Activated naive CD8-positive, alpha-beta T cell treated with anti-CD3 and anti-CD28 coated beads for 36 hours (primary cell): ENCODE measurements around the gene CCDC85C. TPM values are rescaled to one million over a fixed set of nuclear protein-coding genes. Genes with fewer than 3 reads are reported as not detected.

ENCODE experiments used
- DNase-seq: peaks from one replicate; pipeline ENCODE4 v3.0.0; 2021
- H3K27ac Mint-ChIP-seq: one replicate; pipeline ENCODE4 v1.8.0; 2022; ENCODE audit warnings: mild to moderate bottlenecking, moderate library complexity, mixed read lengths
- H3K27me3 Mint-ChIP-seq: one replicate; pipeline ENCODE4 v1.8.0; 2022; ENCODE audit warnings: mild to moderate bottlenecking, mixed read lengths
- H3K36me3 Mint-ChIP-seq: one replicate; pipeline ENCODE4 v1.8.0; 2021; ENCODE audit warnings: mild to moderate bottlenecking, mixed read lengths
- H3K4me1 Mint-ChIP-seq: one replicate; pipeline ENCODE4 v1.8.0; 2021; ENCODE audit warnings: mixed read lengths
- H3K4me3 Mint-ChIP-seq: one replicate; pipeline ENCODE4 v1.8.0; 2022; ENCODE audit warnings: mild to moderate bottlenecking, moderate library complexity, mixed read lengths
- H3K9me3 Mint-ChIP-seq: one replicate; pipeline ENCODE4 v1.8.0; 2022; ENCODE audit warnings: mixed read lengths
- total RNA-seq, 2 experiments: library from RNA; stranded (reverse); gene quantifications; one replicate each; pipeline ENCODE4 v1.2.3, GENCODE V29; 2021

The CCDC85C gene
- total RNA-seq, 2 experiments from 2014 or later: 6.3 to 8.9 TPM

DNA sequence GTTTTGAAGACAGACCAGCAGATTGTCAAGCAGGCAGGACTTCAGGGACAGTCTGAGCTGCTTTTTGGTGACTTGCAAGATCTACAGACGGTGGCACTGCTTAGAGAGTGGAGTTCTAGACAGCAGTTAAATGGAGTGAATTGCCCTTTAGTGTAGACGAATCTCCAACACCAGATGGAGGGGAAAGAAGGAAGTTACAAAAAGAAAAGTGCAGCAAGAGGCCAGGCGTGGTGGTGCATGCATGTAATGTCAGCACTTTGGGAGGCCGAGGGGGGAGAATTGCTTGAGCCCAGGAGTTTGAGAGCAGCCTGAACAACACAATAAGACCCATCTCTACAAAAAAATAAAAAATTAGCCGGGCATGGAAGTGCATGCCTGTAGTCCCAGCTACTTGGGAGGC is 32.5 kb upstream of the CCDC85C start:
- no peak for DNase-seq
- H3K4me3 Mint-ChIP-seq: no peak overlapping the region
- no peaks in the 10 kb centered on the region for H3K4me1 Mint-ChIP-seq
- no peaks in the 10 kb centered on the region for H3K27me3 Mint-ChIP-seq
- H3K36me3 Mint-ChIP-seq: no peaks in the 10 kb centered on the region
- H3K27ac Mint-ChIP-seq: no peak overlapping the region
- no peaks in the 10 kb centered on the region for H3K9me3 Mint-ChIP-seq

GRCh38 chr14:99635116-99635515 is 31.1 kb upstream of the CCDC85C start:
- Mint-ChIP-seq H3K27me3 (no peaks in the 10 kb centered on the region), H3K4me1 (no peaks in the 10 kb centered on the region), H3K9me3 (no peaks in the 10 kb centered on the region), H3K27ac (no peak overlapping the region), H3K4me3 (no peak overlapping the region), H3K36me3 (no peaks in the 10 kb centered on the region)
- DNase-seq: no peak

DNA sequence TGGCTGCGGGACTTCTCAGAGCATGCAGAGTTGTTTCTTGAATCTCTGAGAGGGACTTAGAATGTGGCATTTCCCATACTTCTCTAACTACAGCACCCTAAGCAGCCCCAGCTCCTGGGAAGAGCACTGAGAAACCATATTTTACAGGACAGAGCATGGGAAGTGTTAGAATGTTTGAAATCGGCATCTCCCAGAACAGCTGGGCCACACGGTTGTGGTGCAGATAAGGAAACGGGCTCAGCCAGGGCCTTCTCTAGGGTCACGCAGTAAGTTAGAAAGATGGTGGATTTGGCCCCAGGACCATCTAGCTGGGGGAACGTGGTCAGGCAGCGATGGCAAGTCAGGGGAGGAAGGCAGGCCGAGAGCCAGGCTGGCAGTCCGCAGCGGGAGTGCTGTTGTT is 30.4 kb upstream of the CCDC85C start:
- Mint-ChIP-seq H3K36me3 (no peaks in the 10 kb centered on the region), H3K27me3 (no peaks in the 10 kb centered on the region), H3K9me3 (no peaks in the 10 kb centered on the region), H3K4me3 (no peak overlapping the region), H3K27ac (no peak overlapping the region), H3K4me1 (no peaks in the 10 kb centered on the region)
- no peak for DNase-seq

DNA sequence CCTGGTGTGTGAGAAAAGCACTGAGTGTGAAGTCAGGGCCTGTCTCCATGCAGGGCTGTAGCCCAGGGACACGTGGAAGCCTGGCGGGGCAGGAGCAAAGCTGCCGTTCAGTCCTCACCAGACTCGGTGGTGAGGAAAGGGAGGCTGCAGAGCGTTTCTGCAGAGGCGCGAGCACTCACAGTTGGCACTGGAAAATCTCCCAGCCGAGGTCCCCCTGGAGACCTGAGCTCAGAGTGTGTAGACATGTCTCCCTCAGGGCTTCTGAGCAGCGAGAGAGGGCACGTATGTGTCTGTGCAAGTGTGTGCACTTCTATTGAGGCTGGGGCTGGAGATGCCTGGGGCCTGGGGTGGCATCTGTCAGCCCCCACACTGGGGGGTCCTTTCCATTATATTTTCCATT is 29.9 kb upstream of the CCDC85C start:
- no peaks in the 10 kb centered on the region for H3K36me3 Mint-ChIP-seq
- H3K4me3 Mint-ChIP-seq: no peak overlapping the region
- DNase-seq: no peak
- no peaks in the 10 kb centered on the region for H3K9me3 Mint-ChIP-seq
- peaks cover 2% of the 10 kb centered on the region for H3K4me1 Mint-ChIP-seq
- no peak overlapping the region for H3K27ac Mint-ChIP-seq
- H3K27me3 Mint-ChIP-seq: peaks cover 2% of the 10 kb centered on the region

GRCh38 chr14:99633141-99633540 is 29.1 kb upstream of the CCDC85C start:
- no peak overlapping the region for H3K4me3 Mint-ChIP-seq
- H3K27me3 Mint-ChIP-seq: peaks cover 5% of the 10 kb centered on the region
- H3K9me3 Mint-ChIP-seq: no peaks in the 10 kb centered on the region
- no peak overlapping the region for H3K27ac Mint-ChIP-seq
- no peaks in the 10 kb centered on the region for H3K36me3 Mint-ChIP-seq
- no peak for DNase-seq
- H3K4me1 Mint-ChIP-seq: peaks cover 2% of the 10 kb centered on the region

DNA sequence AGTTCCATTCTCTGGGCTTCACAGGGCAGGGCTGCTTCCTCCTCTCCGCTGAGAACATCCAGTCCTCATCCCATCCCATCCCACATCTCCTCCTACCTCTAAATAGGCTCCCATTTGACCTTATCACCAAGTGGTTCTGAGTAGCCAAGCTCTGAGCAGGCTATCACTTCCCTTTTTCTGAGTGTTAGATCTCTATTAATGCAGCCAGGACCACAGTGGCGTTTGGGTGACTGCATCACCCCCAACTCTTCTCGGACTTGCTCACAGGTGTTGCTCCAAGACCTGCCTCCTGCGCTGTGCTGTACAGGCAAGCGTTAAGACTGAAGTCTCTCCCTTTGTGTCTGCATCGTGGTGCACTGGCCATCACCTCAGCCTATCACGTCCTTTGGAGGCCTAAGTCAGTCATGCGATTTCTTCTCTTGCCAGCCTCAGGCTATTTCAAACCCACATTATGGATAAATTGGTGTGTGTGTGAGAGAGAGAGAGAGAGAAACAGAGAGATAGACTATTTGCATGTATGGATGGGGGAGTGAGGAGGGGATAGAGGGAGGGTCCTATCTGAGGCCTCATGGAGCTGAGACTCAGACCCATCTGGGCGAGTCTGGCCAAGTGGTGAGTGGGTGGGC is 28.5 kb upstream of the CCDC85C start:
- DNase-seq: no peak
- Mint-ChIP-seq H3K9me3 (no peaks in the 10 kb centered on the region), H3K27me3 (peaks cover 10% of the 10 kb centered on the region), H3K4me3 (no peak overlapping the region), H3K27ac (no peak overlapping the region), H3K36me3 (no peaks in the 10 kb centered on the region), H3K4me1 (peaks cover 2% of the 10 kb centered on the region)

GRCh38 chr14:99630202-99630601 is 26.2 kb upstream of the CCDC85C start:
- Mint-ChIP-seq H3K4me3 (no peak overlapping the region), H3K27me3 (peaks cover 19% of the 10 kb centered on the region), H3K36me3 (no peaks in the 10 kb centered on the region), H3K9me3 (no peaks in the 10 kb centered on the region), H3K4me1 (peaks cover 2% of the 10 kb centered on the region), H3K27ac (no peak overlapping the region)
- DNase-seq: no peak

DNA sequence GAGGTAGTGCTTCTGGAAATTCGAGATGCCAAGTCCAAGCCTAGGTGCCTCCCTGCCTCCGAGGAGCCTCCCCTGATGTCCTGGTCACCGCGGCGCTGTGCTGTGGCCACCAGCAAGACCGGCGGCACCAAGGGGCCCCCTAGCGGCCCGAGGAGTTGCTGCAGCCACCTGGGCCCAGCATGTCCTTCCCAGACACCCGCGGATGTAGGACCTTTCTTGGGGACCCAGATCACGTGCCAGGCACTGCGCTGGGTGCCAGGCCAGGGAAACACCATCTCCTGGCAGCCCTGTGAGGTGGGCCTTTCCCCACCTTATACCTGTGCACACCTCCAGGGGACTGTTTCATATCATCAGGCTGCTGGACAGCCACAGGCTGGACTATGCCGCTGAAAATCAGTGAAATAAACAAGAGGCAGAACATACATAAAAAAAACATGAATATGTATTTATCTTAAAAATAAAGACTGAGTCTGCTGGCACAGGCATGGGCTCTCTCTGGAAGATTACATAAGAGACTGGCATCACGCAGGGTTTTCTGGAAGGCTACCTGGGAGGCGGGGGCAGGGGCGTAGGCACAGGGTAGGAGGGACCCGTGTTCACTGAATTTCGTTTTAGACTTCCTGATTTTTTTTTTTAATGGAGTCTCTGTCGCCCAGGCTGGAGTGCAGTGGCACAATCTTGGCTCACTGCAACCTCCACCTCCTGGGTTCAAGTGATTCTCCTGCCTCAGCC is 25.0 kb upstream of the CCDC85C start:
- H3K36me3 Mint-ChIP-seq: no peaks in the 10 kb centered on the region
- peaks cover 2% of the 10 kb centered on the region for H3K4me1 Mint-ChIP-seq
- peak; percentile 64 for DNase-seq
- no peaks in the 10 kb centered on the region for H3K9me3 Mint-ChIP-seq
- no peak overlapping the region for H3K27ac Mint-ChIP-seq
- H3K27me3 Mint-ChIP-seq: peaks cover 27% of the 10 kb centered on the region
- H3K4me3 Mint-ChIP-seq: no peak overlapping the region

GRCh38 chr14:99627510-99628381 is 23.7 kb upstream of the CCDC85C start:
- DNase-seq: no peak
- H3K36me3 Mint-ChIP-seq: no peaks in the 10 kb centered on the region
- H3K27ac Mint-ChIP-seq: no peak overlapping the region
- peaks cover 2% of the 10 kb centered on the region for H3K4me1 Mint-ChIP-seq
- H3K9me3 Mint-ChIP-seq: no peaks in the 10 kb centered on the region
- no peak overlapping the region for H3K4me3 Mint-ChIP-seq
- H3K27me3 Mint-ChIP-seq: peaks cover 38% of the 10 kb centered on the region

DNA sequence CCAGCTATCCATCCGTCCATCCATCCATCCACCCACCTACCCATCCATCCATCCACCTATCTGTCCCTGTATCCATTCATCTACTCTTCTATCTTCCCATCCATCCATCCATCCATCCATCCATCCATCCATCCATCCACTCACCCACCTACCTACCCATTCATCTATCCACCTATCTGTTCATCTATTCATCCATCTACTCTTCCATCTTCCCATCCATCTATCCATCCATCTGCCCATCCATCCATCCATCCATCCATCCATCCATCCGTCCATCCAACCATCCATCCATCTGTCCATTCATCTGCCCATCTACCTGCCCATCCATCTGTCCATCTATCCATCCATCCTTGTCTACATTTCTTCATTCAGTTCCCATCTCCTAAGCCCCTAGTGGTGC is 23.1 kb upstream of the CCDC85C start:
- no peaks in the 10 kb centered on the region for H3K9me3 Mint-ChIP-seq
- no peak overlapping the region for H3K27ac Mint-ChIP-seq
- H3K4me1 Mint-ChIP-seq: peaks cover 2% of the 10 kb centered on the region
- peaks cover 45% of the 10 kb centered on the region for H3K27me3 Mint-ChIP-seq
- no peaks in the 10 kb centered on the region for H3K36me3 Mint-ChIP-seq
- H3K4me3 Mint-ChIP-seq: no peak overlapping the region
- DNase-seq: no peak

GRCh38 chr14:99626041-99626648 is 22.1 kb upstream of the CCDC85C start:
- no peak overlapping the region for H3K4me3 Mint-ChIP-seq

GRCh38 chr14:99625476-99625875 is 21.5 kb upstream of the CCDC85C start:
- Mint-ChIP-seq H3K4me1 (peaks cover 2% of the 10 kb centered on the region), H3K27me3 (peaks cover 48% of the 10 kb centered on the region), H3K36me3 (no peaks in the 10 kb centered on the region), H3K27ac (no peak overlapping the region), H3K4me3 (no peak overlapping the region), H3K9me3 (no peaks in the 10 kb centered on the region)
- DNase-seq: no peak

More at GRCh38 chr14:99626041-99626648, 22.1 kb upstream of the CCDC85C start:
- no peak for DNase-seq
- Mint-ChIP-seq H3K27ac (no peak overlapping the region), H3K27me3 (peaks cover 48% of the 10 kb centered on the region), H3K4me1 (peaks cover 2% of the 10 kb centered on the region), H3K36me3 (no peaks in the 10 kb centered on the region), H3K9me3 (no peaks in the 10 kb centered on the region)

- peaks cover 48% of the 10 kb centered on the region for H3K27me3 Mint-ChIP-seq
- no peaks in the 10 kb centered on the region for H3K36me3 Mint-ChIP-seq
- peaks cover 2% of the 10 kb centered on the region for H3K4me1 Mint-ChIP-seq
- H3K27ac Mint-ChIP-seq: no peak overlapping the region
- no peak for DNase-seq
- H3K4me3 Mint-ChIP-seq: no peak overlapping the region
- H3K9me3 Mint-ChIP-seq: no peaks in the 10 kb centered on the region
Measured at GRCh38 chr14:99624971-99625370, 21.0 kb upstream of the CCDC85C start.

DNA sequence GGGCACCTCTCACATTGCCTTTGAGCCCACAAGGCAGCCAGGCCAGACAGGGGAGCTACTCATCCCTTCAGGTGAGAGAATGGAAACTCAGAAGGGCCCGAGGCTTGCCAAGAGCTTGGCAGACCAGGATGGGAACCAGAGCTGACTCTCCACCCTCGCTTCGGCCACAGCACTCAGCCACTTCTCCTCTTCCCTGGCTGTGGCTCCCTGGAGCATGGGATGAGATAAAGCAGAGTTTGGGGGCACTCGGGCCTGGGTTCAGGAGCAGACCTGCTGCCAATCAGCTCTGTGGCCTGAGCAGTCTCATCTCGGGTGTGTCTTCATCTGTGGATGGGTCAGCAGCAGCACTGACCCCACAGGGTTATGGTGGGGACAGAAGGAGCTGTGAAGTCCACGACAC is 20.0 kb upstream of the CCDC85C start:
- Mint-ChIP-seq H3K27me3 (peaks cover 47% of the 10 kb centered on the region), H3K36me3 (no peaks in the 10 kb centered on the region), H3K4me3 (no peak overlapping the region), H3K27ac (no peak overlapping the region), H3K9me3 (no peaks in the 10 kb centered on the region), H3K4me1 (peaks cover 1% of the 10 kb centered on the region)
- no peak for DNase-seq

GRCh38 chr14:99621948-99622347 is 17.9 kb upstream of the CCDC85C start:
- peaks cover 43% of the 10 kb centered on the region for H3K27me3 Mint-ChIP-seq
- no peak overlapping the region for H3K4me3 Mint-ChIP-seq
- H3K36me3 Mint-ChIP-seq: no peaks in the 10 kb centered on the region
- no peak overlapping the region for H3K27ac Mint-ChIP-seq
- DNase-seq: no peak
- H3K9me3 Mint-ChIP-seq: no peaks in the 10 kb centered on the region
- no peaks in the 10 kb centered on the region for H3K4me1 Mint-ChIP-seq
